Prostate gland (tissue), 2 donors: ENCODE measurements around the gene ZBTB7B. TPM values are rescaled to one million over a fixed set of nuclear protein-coding genes. Genes with fewer than 3 reads are reported as not detected.
"Not testable (repeated sequence)": the region's sequence is repeated elsewhere in the genome, so short reads cannot be mapped to it uniquely, and the experiment has no call there.

Source experiments
- DNase-seq: peaks from one replicate; pipeline ENCODE4 v3.0.0-alpha.2; 2019; ENCODE audit warnings: low spot score
- H3K27ac ChIP-seq, 2 donors: fragments of 200-600 bp; sonication (generic); 2 replicates each; pipeline ENCODE4 v1.5.1; 2017 to 2019
- H3K27me3 ChIP-seq: fragments of 200-600 bp; sonication (generic); replicated peaks from 2 replicates; pipeline ENCODE4 v1.5.1; 2019; ENCODE audit not compliant: insufficient read depth
- H3K36me3 ChIP-seq, 2 donors: fragments of 200-600 bp; sonication (generic); 1 replicate in 1 of 2; 2 replicates in 1 of 2; pipeline versions ENCODE4 v1.5.1 to v1.8.1; 2017 to 2019
- H3K4me1 ChIP-seq: fragments of 200-600 bp; sonication (generic); replicated peaks from 2 replicates; pipeline ENCODE4 v1.5.1; 2019
- H3K4me3 ChIP-seq, 2 donors: fragments of 200-600 bp; sonication (generic); 2 replicates each; pipeline ENCODE4 v1.5.1; 2017 to 2019
- H3K9me3 ChIP-seq: fragments of 200-600 bp; sonication (generic); 2 replicates; pipeline ENCODE4 v1.5.1; 2017
- CTCF ChIP-seq, 4 experiments: fragments of 200-600 bp in 2 of 4; fragments of 450-650 bp in 2 of 4; sonication (generic) in 2 of 4; IDR thresholded peaks; 1 replicate in 3 of 4; 2 replicates in 1 of 4; pipeline ENCODE4 v1.5.1; 2016 to 2019; ENCODE audit warnings: antibody characterized with exemption in 4 of 4, mild to moderate bottlenecking in 2 of 4, moderate library complexity in 2 of 4
- POLR2A ChIP-seq: fragments of 450-650 bp; IDR thresholded peaks from one replicate; pipeline ENCODE4 v1.6.1; 2016; ENCODE audit warnings: antibody characterized with exemption, mild to moderate bottlenecking
- POLR2AphosphoS5 ChIP-seq: sonication (generic); formaldehyde crosslinking; IDR thresholded peaks from one replicate; pipeline ENCODE4 v1.6.1; 2017; ENCODE audit warnings: antibody characterized with exemption
- WGBS: methylation state at CpG from one replicate; pipeline ENCODE4 v1.1.5; 2018; 5-methylcytosine and 5-hydroxymethylcytosine counted together
- intact Hi-C: fragments of 100-400 bp; cut with DNase I; formaldehyde crosslinking; loops from one replicate; pipeline ENCODE4 v1.14.2; 2022
- total RNA-seq, 2 donors: library from RNA; depleted of rRNA; stranded (reverse); fragments of >200 nt; gene quantifications; one replicate each; pipeline ENCODE4 v1.1.0, GENCODE V29; 2016

Gene ZBTB7B
- total RNA-seq, 2 donors from 2014 or later = 60.0 to 103 TPM

GRCh38 chr1:154974102-154974807, 28.3 kb upstream of the ZBTB7B start, which contains the start of gene CKS1B:
Gene CKS1B, plus strand, starts transcription at chr1:154974681. Its CDS starts 65 bp downstream, at chr1:154974746.
- Histone ChIP-seq H3K4me1 (peaks cover 14% of the 10 kb centered on the region), H3K27ac (peak within 1 kb of the TSS; percentile 98 to 99), H3K27me3 (no peaks in the 10 kb centered on the region), H3K4me3 (peak within 1 kb of the TSS; percentile 52 to 82), H3K9me3 (no peaks in the 10 kb centered on the region), H3K36me3 (no peaks in the 10 kb centered on the region)
- WGBS = under 1% methylated on average over 47 of the region's 47 CpGs
- intact Hi-C loops = loop anchor here (2.0 kb wide), 1 partner anchor 27 kb away; no protein-coding TSS in a partner anchor
- peak; percentile 99 for DNase-seq
- no peak for TF ChIP-seq CTCF (IDR thresholded peaks at IDR 0.05)
- peak; percentile 60 for TF ChIP-seq POLR2A
- TF ChIP-seq POLR2AphosphoS5 = peak; percentile 86

GRCh38 chr1:154974808-154975408, 27.7 kb upstream of the ZBTB7B start:
- DNase-seq = peak; percentile 94
- peak overlapping the region; percentile 98 to 99 for H3K27ac ChIP-seq
- under 1% methylated on average over 30 of the region's 30 CpGs for WGBS
- H3K9me3 ChIP-seq = no peaks in the 10 kb centered on the region
- H3K4me1 ChIP-seq = peaks cover 14% of the 10 kb centered on the region
- TF ChIP-seq POLR2AphosphoS5 = peak; percentile 94
- no peak for TF ChIP-seq CTCF (IDR thresholded peaks at IDR 0.05)
- peak; percentile 83 for TF ChIP-seq POLR2A
- intact Hi-C loops = loop anchor here (2.0 kb wide), 1 partner anchor 26 kb away; no protein-coding TSS in a partner anchor
- no peaks in the 10 kb centered on the region for H3K36me3 ChIP-seq
- peak overlapping the region; percentile 52 to 82 for H3K4me3 ChIP-seq
- no peaks in the 10 kb centered on the region for H3K27me3 ChIP-seq

DNA sequence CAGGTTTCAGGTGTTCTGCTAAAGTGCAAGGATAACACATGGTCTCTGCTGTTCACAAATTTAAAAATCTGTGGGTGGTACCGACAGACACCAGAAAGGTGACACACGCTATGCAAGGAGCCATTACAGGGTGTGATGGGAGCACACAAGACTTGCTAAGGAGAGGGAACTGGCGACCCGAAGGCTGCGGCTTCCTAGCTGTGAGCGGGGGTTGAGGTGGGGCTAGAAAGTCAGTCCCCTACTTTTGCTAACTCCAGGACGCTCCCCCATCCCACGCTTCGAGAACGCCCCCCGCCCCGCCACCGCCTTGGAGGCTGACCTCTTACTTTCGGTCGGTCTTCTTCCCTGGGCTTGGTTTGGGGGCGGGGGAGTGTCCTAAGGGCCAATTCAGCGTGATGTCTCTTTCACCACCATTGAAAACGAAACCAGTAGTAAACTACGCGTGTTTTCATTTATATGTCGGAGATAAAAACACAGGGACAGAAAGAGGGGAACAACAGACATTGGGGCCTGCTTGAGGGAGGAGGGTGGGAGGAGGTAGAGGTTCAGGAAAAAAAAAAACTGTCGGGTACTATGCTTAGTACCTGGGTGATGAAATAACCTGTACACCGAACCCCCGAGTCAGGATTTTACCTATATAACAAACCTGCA, 27.1 kb upstream of the ZBTB7B start:
- Histone ChIP-seq H3K27me3 (no peaks in the 10 kb centered on the region), H3K36me3 (no peaks in the 10 kb centered on the region), H3K9me3 (no peaks in the 10 kb centered on the region), H3K27ac (peak overlapping the region; percentile 98 to 99), H3K4me3 (peak overlapping the region; percentile 52 to 82), H3K4me1 (peaks cover 14% of the 10 kb centered on the region)
- TF ChIP-seq POLR2AphosphoS5 (peak; percentile 4), POLR2A (no peak)
- intact Hi-C loops = loop anchor here (2.0 kb wide), 1 partner anchor 25 kb away; no protein-coding TSS in a partner anchor
- under 1% methylated on average over 24 of the region's 24 CpGs for whole genome bisulfite sequencing
- DNase-seq = peak; percentile 48

DNA sequence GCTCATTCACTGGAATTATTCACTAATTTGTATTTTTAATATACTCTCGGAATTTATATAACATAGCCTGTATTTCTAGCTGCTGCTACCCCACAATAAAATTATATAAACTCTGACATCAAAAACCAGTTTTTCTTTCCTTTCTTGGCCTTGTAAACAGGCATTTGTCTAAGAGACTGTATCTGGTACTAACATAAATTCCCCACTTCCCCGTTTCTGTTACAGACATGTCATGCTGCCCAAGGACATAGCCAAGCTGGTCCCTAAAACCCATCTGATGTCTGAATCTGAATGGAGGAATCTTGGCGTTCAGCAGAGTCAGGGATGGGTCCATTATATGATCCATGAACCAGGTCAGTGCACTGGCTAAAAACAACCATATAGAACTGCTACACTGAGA, 24.8 kb upstream of the ZBTB7B start:
- 58% methylated on average over 3 of the region's 3 CpGs for WGBS
- H3K27ac ChIP-seq, H3K9me3 ChIP-seq, H3K27me3 ChIP-seq, H3K4me1 ChIP-seq, intact Hi-C loops, H3K36me3 ChIP-seq, H3K4me3 ChIP-seq, DNase-seq: not testable (repeated sequence)

DNA sequence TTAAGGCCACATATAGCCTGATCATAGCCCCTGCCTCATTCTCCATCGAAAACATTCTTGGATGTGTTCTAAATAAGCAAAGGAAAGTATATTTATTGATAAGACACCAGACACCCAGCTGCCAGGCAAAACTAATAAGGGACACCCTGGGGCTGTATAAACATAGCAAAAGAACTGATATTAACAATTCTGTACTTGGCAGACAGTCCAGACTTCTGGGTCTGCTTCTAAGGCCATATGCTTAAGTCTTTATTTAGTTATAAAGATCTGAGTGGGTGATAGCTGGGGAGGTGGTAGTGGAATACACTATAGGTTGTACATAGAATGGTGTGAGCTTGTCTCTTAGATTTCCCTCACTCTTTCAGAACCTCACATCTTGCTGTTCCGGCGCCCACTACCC, 24.2 kb upstream of the ZBTB7B start:
- H3K4me3 ChIP-seq = no peak overlapping the region
- 93% methylated on average over 3 of the region's 3 CpGs for WGBS
- no peaks in the 10 kb centered on the region for H3K27me3 ChIP-seq
- no peak for DNase-seq
- intact Hi-C loops = no loop called here
- H3K36me3 ChIP-seq = no peaks in the 10 kb centered on the region
- H3K27ac ChIP-seq = no peak overlapping the region
- no peaks in the 10 kb centered on the region for H3K4me1 ChIP-seq
- H3K9me3 ChIP-seq = no peaks in the 10 kb centered on the region
- no peak for TF ChIP-seq POLR2AphosphoS5
- TF ChIP-seq CTCF (IDR thresholded peaks at IDR 0.05) = no peak
- no peak for TF ChIP-seq POLR2A
